GM23248 (cell line): ENCODE measurements around the gene ZNF280C.

Source experiments
- EZH2 ChIP-seq: fragments of 200-600 bp; sonication (generic); IDR thresholded peaks from 2 replicates; pipeline ENCODE4 v1.6.1; 2018; ENCODE audit warnings: antibody characterized with exemption, mild to moderate bottlenecking; ENCODE audit not compliant: insufficient read depth, poor library complexity, severe bottlenecking
- EZH2phosphoT487 ChIP-seq: fragments of 200-600 bp; sonication (generic); IDR thresholded peaks from 2 replicates; pipeline ENCODE4 v1.6.1; 2018; ENCODE audit warnings: antibody characterized with exemption, moderate library complexity, mild to moderate bottlenecking, low read depth; ENCODE audit not compliant: insufficient read depth

- TF ChIP-seq EZH2 (no peak), EZH2phosphoT487 (no peak)
Measured at GRCh38 chrX:130285710-130286109, 17.0 kb upstream of the ZNF280C start.
